GM23338 (cell line): ENCODE data around the gene FBXW4. TPM values are rescaled to one million over a fixed set of nuclear protein-coding genes. Genes with fewer than 3 reads are reported as not detected.

Source experiments
- ATAC-seq: fragments of 200-7000 bp; cut with Tn5 transposase; 3 replicates; pipeline ENCODE4 v1.9.1; 2020
- DNase-seq: peaks from one replicate; pipeline ENCODE4 v3.0.0-alpha.2; 2015; ENCODE audit warnings: low spot score
- H2AFZ ChIP-seq: fragments of 200-600 bp; sonication (generic); 2 replicates; pipeline ENCODE4 v1.8.0; 2016; ENCODE audit warnings: antibody characterized with exemption, mild to moderate bottlenecking, moderate library complexity
- H3F3A ChIP-seq: fragments of 200-600 bp; sonication (generic); replicated peaks from 2 replicates; pipeline ENCODE4 v1.8.0; 2017; ENCODE audit warnings: antibody characterized with exemption, mixed run types, low read depth
- H3K27ac ChIP-seq: fragments of 200-600 bp; sonication (generic); 2 replicates; pipeline ENCODE4 v1.6.1; 2016; ENCODE audit warnings: low read depth
- H3K27me3 ChIP-seq: fragments of 200-600 bp; sonication (generic); 2 replicates; pipeline ENCODE4 v1.8.0; 2016; ENCODE audit warnings: mild to moderate bottlenecking, mixed run types, moderate library complexity; ENCODE audit not compliant: insufficient read depth
- H3K36me3 ChIP-seq: fragments of 200-600 bp; sonication (generic); 2 replicates; pipeline ENCODE4 v1.8.0; 2016; ENCODE audit warnings: mild to moderate bottlenecking; ENCODE audit not compliant: insufficient read depth
- H3K4me1 ChIP-seq: fragments of 200-600 bp; sonication (generic); 2 replicates; pipeline ENCODE4 v1.8.0; 2016; ENCODE audit warnings: mild to moderate bottlenecking, moderate library complexity; ENCODE audit not compliant: insufficient read depth
- H3K4me2 ChIP-seq: fragments of 200-600 bp; sonication (generic); 2 replicates; pipeline ENCODE4 v1.7.1; 2017; ENCODE audit warnings: mixed run types
- H3K4me3 ChIP-seq: fragments of 200-600 bp; sonication (generic); 2 replicates; pipeline ENCODE4 v1.6.1; 2016; ENCODE audit warnings: mixed run types
- H3K79me2 ChIP-seq: fragments of 200-600 bp; sonication (generic); replicated peaks from 2 replicates; pipeline ENCODE4 v1.8.0; 2017; ENCODE audit warnings: mild to moderate bottlenecking; ENCODE audit not compliant: insufficient read depth
- H3K9me2 ChIP-seq: fragments of 200-600 bp; sonication (generic); 2 replicates; pipeline ENCODE4 v1.8.0; 2017; ENCODE audit not compliant: insufficient read depth
- H4K20me1 ChIP-seq: fragments of 200-600 bp; sonication (generic); replicated peaks from 2 replicates; pipeline ENCODE4 v1.8.0; 2017; ENCODE audit warnings: mild to moderate bottlenecking; ENCODE audit not compliant: insufficient read depth
- H3K27ac Mint-ChIP-seq: 2 replicates; pipeline ENCODE4 v1.8.0; 2020; ENCODE audit warnings: inconsistent platforms, mild to moderate bottlenecking, moderate library complexity, mixed read lengths
- H3K27me3 Mint-ChIP-seq: 3 replicates; pipeline ENCODE4 v1.8.0; 2022; ENCODE audit warnings: low read depth, mild to moderate bottlenecking, moderate library complexity, mixed read lengths, inconsistent platforms; ENCODE audit not compliant: insufficient read depth, poor library complexity
- H3K36me3 Mint-ChIP-seq: 3 replicates; pipeline ENCODE4 v1.8.0; 2021; ENCODE audit warnings: low read depth, mild to moderate bottlenecking, inconsistent platforms, moderate library complexity, mixed read lengths
- H3K4me1 Mint-ChIP-seq: 3 replicates; pipeline ENCODE4 v1.8.0; 2020; ENCODE audit warnings: mild to moderate bottlenecking, inconsistent platforms, mixed read lengths
- H3K4me3 Mint-ChIP-seq: 3 replicates; pipeline ENCODE4 v1.8.0; 2021; ENCODE audit warnings: moderate library complexity, mild to moderate bottlenecking, inconsistent platforms, mixed read lengths
- H3K9me3 Mint-ChIP-seq: 3 replicates; pipeline ENCODE4 v1.8.0; 2020; ENCODE audit warnings: moderate library complexity, mild to moderate bottlenecking, inconsistent platforms, mixed read lengths
- CREB1 ChIP-seq: fragments of 250-450 bp; sonication (Bioruptor Pico); IDR thresholded peaks from 2 replicates; pipeline ENCODE4 v1.5.0; 2020; ENCODE audit warnings: low read depth, mild to moderate bottlenecking, moderate library complexity
- CTCF ChIP-seq, 2 experiments: fragments of 200-600 bp in 1 of 2; sonication (generic) in 1 of 2; conservative IDR thresholded peaks; 2 replicates each; pipeline versions ENCODE4 v1.5.1 to v1.6.1; 2016 to 2017; ENCODE audit warnings: antibody characterized with exemption in 2 of 2, low read depth in 2 of 2, mild to moderate bottlenecking in 2 of 2, moderate library complexity in 1 of 2
- ETS1 ChIP-seq: IDR thresholded peaks from 2 replicates; pipeline ENCODE4 v1.6.1; 2016; ENCODE audit warnings: antibody characterized with exemption
- EZH2 ChIP-seq: fragments of 200-600 bp; sonication (generic); IDR thresholded peaks from one replicate; pipeline ENCODE4 v1.8.0; 2017; ENCODE audit warnings: antibody characterized with exemption, mild to moderate bottlenecking, low read depth; ENCODE audit not compliant: unreplicated experiment
- EZH2phosphoT487 ChIP-seq: fragments of 200-600 bp; sonication (generic); IDR thresholded peaks from one replicate; pipeline ENCODE4 v1.8.1; 2018; ENCODE audit warnings: antibody characterized with exemption; ENCODE audit not compliant: unreplicated experiment
- NANOG ChIP-seq: IDR thresholded peaks from 2 replicates; pipeline ENCODE4 v1.6.1; 2016; ENCODE audit warnings: antibody characterized with exemption, borderline replicate concordance
- POLR2AphosphoS5 ChIP-seq: IDR thresholded peaks from 2 replicates; pipeline ENCODE4 v1.6.1; 2016; ENCODE audit warnings: antibody characterized with exemption, low read depth
- REST ChIP-seq: IDR thresholded peaks from one replicate; pipeline ENCODE4 v1.6.1; 2018; ENCODE audit warnings: antibody characterized with exemption; ENCODE audit not compliant: unreplicated experiment
- STAT1 ChIP-seq: IDR thresholded peaks from one replicate; pipeline ENCODE4 v1.6.1; 2016; ENCODE audit warnings: antibody characterized with exemption; ENCODE audit not compliant: unreplicated experiment
- ZNF114 ChIP-seq: fragments of 250-450 bp; sonication (Bioruptor Pico); IDR thresholded peaks from 2 replicates; pipeline ENCODE4 v1.5.0; 2020; ENCODE audit warnings: mild to moderate bottlenecking, moderate library complexity
- ZNF331 ChIP-seq: fragments of 250-450 bp; sonication (Bioruptor Pico); IDR thresholded peaks from 2 replicates; pipeline ENCODE4 v1.5.0; 2020; ENCODE audit warnings: low read depth, mild to moderate bottlenecking, moderate library complexity
- ZNF462 ChIP-seq: fragments of 250-450 bp; sonication (Bioruptor Pico); IDR thresholded peaks from 2 replicates; pipeline ENCODE4 v1.5.0; 2020; ENCODE audit warnings: mild to moderate bottlenecking, moderate library complexity
- polyA plus RNA-seq: library from polyadenylated mRNA; unstranded; fragments of >200 nt; fragmentation: Nextera tagmentation; extraction: Ambion mirVana; gene quantifications from 2 replicates; pipeline ENCODE4 v1.2.1, GENCODE V29; 2016
- total RNA-seq: library from RNA; depleted of rRNA; stranded (reverse); fragments of >200 nt; shearing (Covaris generic); gene quantifications from 2 replicates; pipeline ENCODE4 v1.2.3, GENCODE V29; 2014

FBXW4 gene
- total and polyA plus RNA-seq, 2 experiments from 2014 or later = 8.0 to 18.6 TPM

GRCh38 chr10:101630633-101630920 is 64.4 kb downstream of the FBXW4 start:
- no peaks in the 10 kb centered on the region for H3F3A ChIP-seq
- TF ChIP-seq ZNF114 (CRISPR knock-in tag) (no peak), CREB1 (no peak), ETS1 (no peak), STAT1 (no peak), EZH2 (no peak), CTCF (conservative IDR thresholded peaks at IDR 0.05; ENCODE audit: low read depth in 2 of 2) (no peak), ZNF331 (CRISPR knock-in tag) (no peak), ZNF462 (CRISPR knock-in tag) (no peak), EZH2phosphoT487 (no peak), REST (no peak), POLR2AphosphoS5 (no peak), NANOG (no peak)
- no peaks in the 10 kb centered on the region for H4K20me1 ChIP-seq
- H3K9me2 ChIP-seq = no peaks in the 10 kb centered on the region
- no peak for DNase-seq
- no peaks in the 10 kb centered on the region for H3K79me2 ChIP-seq
- H3K27me3 ChIP-seq = no peaks in the 10 kb centered on the region
- H3K4me1 Mint-ChIP-seq = peaks cover 9% of the 10 kb centered on the region; the same call in 1 of the 3 replicates
- no peak overlapping the region for H3K4me2 ChIP-seq
- H3K27ac Mint-ChIP-seq = 0 out of 2 replicates have a peak overlapping the region, but pooled peaks have one; percentile 32
- H3K27me3 Mint-ChIP-seq = peaks cover 1% of the 10 kb centered on the region
- H2AFZ ChIP-seq = no peak overlapping the region
- no peaks in the 10 kb centered on the region for H3K36me3 ChIP-seq
- no peak overlapping the region for H3K4me3 ChIP-seq
- H3K4me1 ChIP-seq = no peaks in the 10 kb centered on the region
- no peak overlapping the region for H3K27ac ChIP-seq
- no peak overlapping the region for H3K4me3 Mint-ChIP-seq
- H3K9me3 Mint-ChIP-seq = peaks cover 10% of the 10 kb centered on the region
- ATAC-seq = no peak
- peaks cover 12% of the 10 kb centered on the region for H3K36me3 Mint-ChIP-seq
